Gastroesophageal sphincter (tissue), 4 donors: ENCODE measurements around the gene UPF1. TPM values are rescaled to one million over a fixed set of nuclear protein-coding genes. Genes with fewer than 3 reads are reported as not detected.

Source experiments
- ATAC-seq: fragments of 150-250 bp; one replicate; pipeline ENCODE4 v1.9.1; 2016; ENCODE audit warnings: mild to moderate bottlenecking, moderate library complexity
- H3K27ac ChIP-seq, 4 donors: fragments of 200-600 bp; sonication (generic) in 3 of 4; 1 replicate in 3 of 4; 2 replicates in 1 of 4; pipeline ENCODE4 v1.5.1; 2016 to 2019
- H3K27me3 ChIP-seq: fragments of 200-600 bp; sonication (generic); one replicate; pipeline ENCODE4 v1.5.1; 2019
- H3K36me3 ChIP-seq, 2 donors: fragments of 200-600 bp; sonication (generic); one replicate each; pipeline ENCODE4 v1.5.1; 2019; ENCODE audit warnings: control low read depth in 1 of 2
- H3K4me1 ChIP-seq, 3 donors: fragments of 200-600 bp; sonication (generic); 1 replicate in 2 of 3; 2 replicates in 1 of 3; pipeline ENCODE4 v1.5.1; 2016 to 2019; ENCODE audit warnings: control low read depth in 2 of 3
- H3K4me3 ChIP-seq, 2 donors: fragments of 200-600 bp; sonication (generic); one replicate each; pipeline ENCODE4 v1.5.1; 2019; ENCODE audit warnings: mild to moderate bottlenecking in 1 of 2, moderate library complexity in 1 of 2
- H3K9me3 ChIP-seq, 3 donors: fragments of 200-600 bp; sonication (generic); one replicate each; pipeline ENCODE4 v1.5.1; 2017 to 2019; ENCODE audit warnings: control low read depth in 2 of 3
- CTCF ChIP-seq, 4 experiments: fragments of 200-600 bp in 2 of 4; fragments of 450-650 bp in 2 of 4; sonication (generic) in 1 of 4; IDR thresholded peaks; one replicate each; pipeline ENCODE4 v1.5.1; 2017 to 2019; ENCODE audit warnings: antibody characterized with exemption in 4 of 4, mild to moderate bottlenecking in 2 of 4, moderate library complexity in 2 of 4
- EP300 ChIP-seq: sonication (generic); formaldehyde crosslinking; IDR thresholded peaks from one replicate; pipeline ENCODE4 v1.6.1; 2017; ENCODE audit warnings: antibody characterized with exemption, mild to moderate bottlenecking
- POLR2A ChIP-seq, 2 donors: fragments of 450-650 bp; IDR thresholded peaks; one replicate each; pipeline ENCODE4 v1.6.1; 2017; ENCODE audit warnings: antibody characterized with exemption in 2 of 2, mild to moderate bottlenecking in 2 of 2, moderate library complexity in 1 of 2
- POLR2AphosphoS5 ChIP-seq: sonication (generic); formaldehyde crosslinking; IDR thresholded peaks from one replicate; pipeline ENCODE4 v1.6.1; 2017; ENCODE audit warnings: antibody characterized with exemption
- WGBS, 2 donors: methylation state at CpG; one replicate each; pipeline ENCODE4 v1.1.5; 2018; ENCODE audit warnings: low coverage in 1 of 2; 5-methylcytosine and 5-hydroxymethylcytosine counted together
- total RNA-seq, 4 donors: library from RNA; depleted of rRNA; stranded (reverse); fragments of >200 nt; gene quantifications; one replicate each; pipeline ENCODE4 v1.1.0, GENCODE V29; 2016

The UPF1 gene
- total RNA-seq, 4 donors from 2014 or later = 53.6 to 92.2 (median 59.9) TPM

DNA sequence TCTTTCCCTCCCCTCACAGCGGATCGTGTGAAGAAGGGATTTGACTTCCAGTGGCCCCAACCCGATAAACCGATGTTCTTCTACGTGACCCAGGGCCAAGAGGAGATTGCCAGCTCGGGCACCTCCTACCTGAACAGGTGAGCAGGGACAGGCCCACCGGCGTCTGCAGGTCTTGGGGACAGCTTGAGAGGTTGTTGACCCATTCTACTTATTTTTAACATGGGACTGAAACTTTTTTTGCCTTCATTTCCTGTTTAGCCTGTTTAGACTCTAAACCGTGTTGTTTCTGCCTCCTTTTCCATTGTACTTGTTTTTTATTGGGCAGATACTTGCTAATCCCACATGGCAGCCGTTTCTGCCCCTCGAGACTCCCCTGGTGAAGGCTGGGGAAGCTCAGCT lies 28.5 kb downstream of the UPF1 start:
- Histone ChIP-seq H3K4me1 (peaks cover 0 to 25% (median 3%) of the 10 kb centered on the region in 3 donors), H3K4me3 (no peak overlapping the region), H3K9me3 (no peaks in the 10 kb centered on the region), H3K36me3 (peaks cover 0 to 100% of the 10 kb centered on the region in 2 donors), H3K27ac (peak overlapping the region in 1 of 4 donors; percentile 36), H3K27me3 (no peaks in the 10 kb centered on the region)
- ATAC-seq = no peak
- TF ChIP-seq CTCF (IDR thresholded peaks at IDR 0.05) (no peak), POLR2AphosphoS5 (no peak), EP300 (no peak), POLR2A (IDR thresholded peaks at IDR 0.05) (no peak)
- WGBS, 2 donors = 75 to 80% methylated on average over 3 to 10 of the region's 11 CpGs

- Histone ChIP-seq H3K36me3 (peaks cover 0 to 100% of the 10 kb centered on the region in 2 donors), H3K4me1 (peaks cover 0 to 24% (median 3%) of the 10 kb centered on the region in 3 donors)
- WGBS, 2 donors = no CpG with 5 or more reads among the region's 17 CpGs
Observed at GRCh38 chr19:18860725-18861124, 29.0 kb downstream of the UPF1 start.

DNA sequence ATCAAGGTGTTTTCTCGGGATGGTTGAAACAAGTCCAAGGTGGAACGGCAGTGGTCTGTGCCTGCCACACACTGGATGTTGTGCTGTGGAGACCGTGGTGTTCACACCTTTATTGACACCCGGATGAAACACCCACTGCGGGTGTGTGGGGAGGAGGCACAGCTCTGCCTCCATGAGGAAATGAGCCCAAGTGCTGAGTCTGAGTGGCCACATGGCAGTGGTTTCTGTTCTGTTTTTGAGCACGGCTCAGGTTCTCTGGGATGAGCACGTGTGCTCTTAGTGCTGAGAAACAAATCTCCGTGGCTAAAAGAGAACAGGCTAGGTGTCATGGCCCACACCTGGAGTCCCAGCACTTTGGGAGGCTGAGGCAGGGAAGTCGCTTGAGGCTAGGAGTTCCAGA lies 29.5 kb downstream of the UPF1 start:
- 82 to 100% methylated on average over 2 to 4 of the region's 9 CpGs for WGBS, 2 donors
- H3K27me3 ChIP-seq = no peaks in the 10 kb centered on the region

More at GRCh38 chr19:18860725-18861124, 29.0 kb downstream of the UPF1 start:
- H3K27ac ChIP-seq = no peak overlapping the region
- TF ChIP-seq POLR2AphosphoS5 = no peak
- TF ChIP-seq CTCF (IDR thresholded peaks at IDR 0.05) = no peak
- TF ChIP-seq EP300 = no peak
- no peak for TF ChIP-seq POLR2A (IDR thresholded peaks at IDR 0.05)
- H3K9me3 ChIP-seq = no peaks in the 10 kb centered on the region
- H3K4me3 ChIP-seq = no peak overlapping the region
- no peaks in the 10 kb centered on the region for H3K27me3 ChIP-seq
- ATAC-seq = no peak

DNA sequence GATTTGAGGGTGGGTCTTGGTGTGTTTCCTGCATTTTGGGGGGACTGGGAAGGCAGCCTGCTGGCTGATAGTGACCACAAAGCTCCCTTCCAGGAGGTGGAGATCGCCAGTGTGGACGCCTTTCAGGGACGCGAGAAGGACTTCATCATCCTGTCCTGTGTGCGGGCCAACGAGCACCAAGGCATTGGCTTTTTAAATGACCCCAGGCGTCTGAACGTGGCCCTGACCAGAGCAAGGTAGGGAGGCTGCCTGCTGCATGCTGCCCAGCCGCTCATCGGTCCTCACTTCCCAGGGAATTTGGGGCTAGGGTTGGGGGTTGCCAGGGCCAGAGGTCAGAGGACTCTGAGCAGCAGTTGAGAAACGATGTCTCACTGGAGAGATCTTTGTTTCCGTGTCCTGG lies 30.2 kb downstream of the UPF1 start:
- Histone ChIP-seq H3K36me3 (peaks cover 0 to 100% of the 10 kb centered on the region in 2 donors), H3K9me3 (no peaks in the 10 kb centered on the region), H3K4me1 (peaks cover 0 to 28% (median 3%) of the 10 kb centered on the region in 3 donors), H3K4me3 (no peak overlapping the region), H3K27ac (no peak overlapping the region), H3K27me3 (no peaks in the 10 kb centered on the region)
- TF ChIP-seq POLR2AphosphoS5 (no peak), CTCF (IDR thresholded peaks at IDR 0.05) (no peak), POLR2A (IDR thresholded peaks at IDR 0.05) (no peak), EP300 (no peak)
- 60 to 80% methylated on average over 1 to 4 of the region's 12 CpGs for WGBS, 2 donors
- no peak for ATAC-seq

More for the DNA sequence above, 29.5 kb downstream of the UPF1 start:
- Histone ChIP-seq H3K4me1 (peaks cover 0 to 22% (median 3%) of the 10 kb centered on the region in 3 donors), H3K36me3 (peaks cover 0 to 100% of the 10 kb centered on the region in 2 donors), H3K4me3 (no peak overlapping the region), H3K9me3 (no peaks in the 10 kb centered on the region), H3K27ac (no peak overlapping the region)
- no peak for ATAC-seq
- TF ChIP-seq CTCF (IDR thresholded peaks at IDR 0.05) (no peak), EP300 (no peak), POLR2A (IDR thresholded peaks at IDR 0.05) (no peak), POLR2AphosphoS5 (no peak)
